ENCODE results near the gene NKD2.

DNA sequence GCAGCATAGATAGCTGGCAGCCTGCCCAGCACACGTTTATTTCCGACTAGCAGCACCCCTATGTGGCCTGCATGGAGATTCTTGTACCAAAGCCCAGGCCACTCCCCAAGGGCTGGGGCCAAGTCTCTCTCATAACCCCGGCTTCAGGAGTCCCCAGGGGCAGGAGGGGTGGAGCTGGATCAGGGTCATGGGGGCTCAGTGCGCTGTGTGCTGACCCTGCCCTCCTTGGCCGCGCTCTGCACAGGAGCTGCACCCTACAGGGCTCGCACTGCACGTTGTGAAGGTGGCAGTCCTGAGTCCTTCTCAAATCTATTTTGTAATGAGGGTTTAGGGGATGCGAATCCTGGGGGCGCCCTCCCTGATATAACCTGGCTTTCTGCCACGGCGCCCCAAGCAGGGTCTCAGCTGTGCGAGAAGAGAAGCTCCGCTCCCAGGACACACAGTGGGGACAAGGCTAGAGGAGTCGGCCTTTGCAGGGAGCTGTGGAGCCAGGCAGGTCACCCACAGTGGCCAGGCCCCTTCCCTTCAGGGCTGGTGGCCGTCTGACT lies 28.6 kb downstream of the NKD2 start:
- TF ChIP-seq, protein P1, sequence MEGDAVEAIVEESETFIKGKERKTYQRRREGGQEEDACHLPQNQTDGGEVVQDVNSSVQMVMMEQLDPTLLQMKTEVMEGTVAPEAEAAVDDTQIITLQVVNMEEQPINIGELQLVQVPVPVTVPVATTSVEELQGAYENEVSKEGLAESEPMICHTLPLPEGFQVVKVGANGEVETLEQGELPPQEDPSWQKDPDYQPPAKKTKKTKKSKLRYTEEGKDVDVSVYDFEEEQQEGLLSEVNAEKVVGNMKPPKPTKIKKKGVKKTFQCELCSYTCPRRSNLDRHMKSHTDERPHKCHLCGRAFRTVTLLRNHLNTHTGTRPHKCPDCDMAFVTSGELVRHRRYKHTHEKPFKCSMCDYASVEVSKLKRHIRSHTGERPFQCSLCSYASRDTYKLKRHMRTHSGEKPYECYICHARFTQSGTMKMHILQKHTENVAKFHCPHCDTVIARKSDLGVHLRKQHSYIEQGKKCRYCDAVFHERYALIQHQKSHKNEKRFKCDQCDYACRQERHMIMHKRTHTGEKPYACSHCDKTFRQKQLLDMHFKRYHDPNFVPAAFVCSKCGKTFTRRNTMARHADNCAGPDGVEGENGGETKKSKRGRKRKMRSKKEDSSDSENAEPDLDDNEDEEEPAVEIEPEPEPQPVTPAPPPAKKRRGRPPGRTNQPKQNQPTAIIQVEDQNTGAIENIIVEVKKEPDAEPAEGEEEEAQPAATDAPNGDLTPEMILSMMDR (IDR thresholded peaks at IDR 0.05 in 2 of 3, conservative IDR thresholded peaks at IDR 0.05 in 1 of 3; ENCODE audit: insufficient read depth in 2 of 3, low read depth in 1 of 3, low read length in 3 of 3) = no peak
- TF ChIP-seq EP300 (IDR thresholded peaks at IDR 0.05; ENCODE audit: low read length) = no peak
- no peak for TF ChIP-seq POLR2A (conservative IDR thresholded peaks at IDR 0.05)
- no peak for TF ChIP-seq ZNF282 (CRISPR knock-in tag; IDR thresholded peaks at IDR 0.05)
- TF ChIP-seq ZNF561 (CRISPR knock-in tag; conservative IDR thresholded peaks at IDR 0.05) = no peak
- TF ChIP-seq MXI1 (IDR thresholded peaks at IDR 0.05; ENCODE audit: low read depth, low read length) = no peak
- no peak for TF ChIP-seq TAF1 (IDR thresholded peaks at IDR 0.05; ENCODE audit: control insufficient read depth, extremely low read depth, insufficient read depth, low read length, severe bottlenecking)
- TF ChIP-seq SIN3A (IDR thresholded peaks at IDR 0.05; ENCODE audit: borderline replicate concordance in 2 of 2, control insufficient read depth in 1 of 2, low read depth in 2 of 2, low read length in 2 of 2) = no peak
- no peak for TF ChIP-seq TBL1XR1 (IDR thresholded peaks at IDR 0.05; ENCODE audit: low read length in 2 of 2)
- no peak for TF ChIP-seq VEZF1 (CRISPR knock-in tag; IDR thresholded peaks at IDR 0.05)
- TF ChIP-seq ZNF384 (IDR thresholded peaks at IDR 0.05; ENCODE audit: low read depth, low read length) = no peak

Data from K562 (cell line).